HepG2 (cell line): Measurements from ENCODE around the gene PPP1R13B. TPM values are rescaled to one million over a fixed set of nuclear protein-coding genes. Genes with fewer than 3 reads are reported as not detected.

ENCODE experiments used
- ATAC-seq: fragments of 200-7000 bp; cut with Tn5 transposase; 3 replicates; pipeline ENCODE4 v1.9.1; 2020; ENCODE audit warnings: mild to moderate bottlenecking, moderate library complexity
- BruUV-seq: library from RNA; stranded (reverse); fragments of 400-500 nt; replicated peaks from 2 replicates; lab custom pipeline; 2021; lab: Mats Ljungman, UMichigan
- CTCF ChIA-PET: fragments of 300-600 bp; formaldehyde crosslinking; extraction: SDS; loops from one replicate; lab custom pipeline; 2021; ENCODE audit warnings: low total read pairs, inconsistent platforms, low intra/inter-chr PET ratio; lab: Yijun Ruan, JAX
- POLR2A ChIA-PET: fragments of 350-600 bp; sonication (Branson Sonifier 250); formaldehyde crosslinking; loops from one replicate; lab custom pipeline; 2020; ENCODE audit warnings: antibody characterized with exemption, inconsistent platforms; lab: Yijun Ruan, JAX
- DNase-seq: peaks from one replicate; pipeline ENCODE4 v3.0.0-alpha.2; 2015; ENCODE audit warnings: low spot score
- FAIRE-seq: peaks from 3 replicates; lab custom pipeline; 2011; peaks lifted over from hg19 to GRCh38; lab: Jason Lieb, UNC
- H2AFZ ChIP-seq: one replicate; pipeline ENCODE4 v1.6.1; 2011; ENCODE audit warnings: low read length, inconsistent platforms
- H3K27ac ChIP-seq: fragments of 300-600 bp; 3 replicates; pipeline ENCODE4 v1.8.0; 2011; ENCODE audit warnings: mixed run types, mild to moderate bottlenecking, mixed read lengths, low read length, inconsistent platforms; ENCODE audit not compliant: insufficient read depth; ENCODE audit errors: extremely low read length
- H3K27me3 ChIP-seq, 2 experiments: fragments of 200-600 bp in 1 of 2; 2 replicates in 1 of 2; 3 replicates in 1 of 2; pipeline versions ENCODE4 v1.6.0 to v1.8.0; 2011; ENCODE audit warnings: low read length in 2 of 2, mild to moderate bottlenecking in 2 of 2, moderate library complexity in 2 of 2, inconsistent platforms in 1 of 2; ENCODE audit not compliant: insufficient read depth in 2 of 2, control insufficient read depth in 1 of 2
- H3K36me3 ChIP-seq, 2 experiments: fragments of 200-600 bp in 1 of 2; replicated peaks in 1 of 2; 2 replicates in 1 of 2; 3 replicates in 1 of 2; pipeline versions ENCODE4 v1.5.1 to v1.8.0; 2011; ENCODE audit warnings: low read length in 2 of 2, inconsistent platforms in 1 of 2; ENCODE audit not compliant: insufficient read depth in 2 of 2, control insufficient read depth in 1 of 2
- H3K4me1 ChIP-seq: 2 replicates; pipeline ENCODE4 v1.5.1; 2012; ENCODE audit warnings: low read length, inconsistent platforms; ENCODE audit not compliant: insufficient read depth
- H3K4me2 ChIP-seq: 2 replicates; pipeline ENCODE4 v1.6.0; 2011; ENCODE audit warnings: low read depth, low read length, inconsistent platforms
- H3K4me3 ChIP-seq, 3 experiments: fragments of 200-600 bp in 1 of 3; sonication (generic), shearing (Covaris generic) in 1 of 3; replicated peaks in 1 of 3; 2 replicates each; pipeline ENCODE4 v1.5.1; 2011 to 2016; ENCODE audit warnings: low read length in 3 of 3, inconsistent platforms in 2 of 3, low read depth in 2 of 3, mild to moderate bottlenecking in 2 of 3, control low read depth in 1 of 3, mixed read lengths in 1 of 3; ENCODE audit not compliant: insufficient read depth in 1 of 3
- H3K79me2 ChIP-seq: one replicate; pipeline ENCODE4 v1.6.1; 2011; ENCODE audit warnings: low read length, inconsistent platforms; ENCODE audit not compliant: insufficient read depth
- H3K9ac ChIP-seq: 2 replicates; pipeline ENCODE4 v1.6.0; 2011; ENCODE audit warnings: mild to moderate bottlenecking, low read depth, low read length, inconsistent platforms; ENCODE audit not compliant: insufficient read depth
- H3K9me3 ChIP-seq: 2 replicates; pipeline ENCODE4 v1.5.1; 2012; ENCODE audit warnings: mild to moderate bottlenecking, low read length
- H4K20me1 ChIP-seq: 2 replicates; pipeline ENCODE4 v1.6.0; 2011; ENCODE audit warnings: inconsistent platforms, mild to moderate bottlenecking, low read length, moderate library complexity; ENCODE audit not compliant: insufficient read depth
- AFF4 ChIP-seq: sonication (generic); formaldehyde crosslinking; IDR thresholded peaks from 2 replicates; pipeline ENCODE4 v1.4.0; 2020; ENCODE audit warnings: missing genetic modification reagents
- ARNT ChIP-seq: fragments of 450-650 bp; IDR thresholded peaks from 2 replicates; pipeline ENCODE4 v1.6.1; 2017
- CREB3 ChIP-seq: sonication (generic); formaldehyde crosslinking; IDR thresholded peaks from 2 replicates; pipeline ENCODE4 v1.5.0; 2020; ENCODE audit warnings: missing genetic modification reagents
- E2F2 ChIP-seq: sonication (generic); formaldehyde crosslinking; IDR thresholded peaks from 2 replicates; pipeline ENCODE4 v1.4.0; 2020; ENCODE audit warnings: missing genetic modification reagents, borderline replicate concordance
- EP300 ChIP-seq, 3 experiments: sonication (generic) in 1 of 3; formaldehyde crosslinking in 1 of 3; IDR thresholded peaks; 2 replicates each; pipeline versions ENCODE4 v1.5.1 to v1.6.1; 2011 to 2020; ENCODE audit warnings: low read depth in 2 of 3, low read length in 2 of 3, borderline replicate concordance in 1 of 3, improper control_type of control experiment in 1 of 3, mild to moderate bottlenecking in 1 of 3, missing genetic modification reagents in 1 of 3, moderate library complexity in 1 of 3
- FOSL1 ChIP-seq: sonication (generic); formaldehyde crosslinking; IDR thresholded peaks from 2 replicates; pipeline ENCODE4 v1.9.0; 2021; ENCODE audit warnings: missing genetic modification reagents, borderline replicate concordance
- HNF4A ChIP-seq: sonication (generic); formaldehyde crosslinking; IDR thresholded peaks from 2 replicates; pipeline ENCODE4 v1.4.0; 2020; ENCODE audit warnings: missing genetic modification reagents
- ISL2 ChIP-seq: sonication (generic); formaldehyde crosslinking; IDR thresholded peaks from 2 replicates; pipeline ENCODE4 v1.5.0; 2020; ENCODE audit warnings: missing genetic modification reagents
- JUN ChIP-seq: sonication (generic); formaldehyde crosslinking; IDR thresholded peaks from 2 replicates; pipeline ENCODE4 v1.4.0; 2020; ENCODE audit warnings: mild to moderate bottlenecking, missing genetic modification reagents
- NR3C1 ChIP-seq: sonication (generic); formaldehyde crosslinking; IDR thresholded peaks from 2 replicates; pipeline ENCODE4 v1.4.0; 2020; ENCODE audit warnings: missing genetic modification reagents
- POLR2G ChIP-seq: fragments of 200-400 bp; formaldehyde crosslinking; IDR thresholded peaks from 2 replicates; pipeline ENCODE4 v1.6.1; 2018; ENCODE audit warnings: mild to moderate bottlenecking, low read depth, low read length, moderate library complexity
- SMARCC2 ChIP-seq: fragments of 450-650 bp; IDR thresholded peaks from 2 replicates; pipeline ENCODE4 v1.6.1; 2017; ENCODE audit warnings: antibody characterized with exemption, mild to moderate bottlenecking
- SOX6 ChIP-seq, 2 experiments: fragments of 450-650 bp in 1 of 2; sonication (generic) in 1 of 2; formaldehyde crosslinking in 1 of 2; IDR thresholded peaks; 2 replicates each; pipeline versions ENCODE4 v1.4.0 to v1.6.1; 2017 to 2020; ENCODE audit warnings: antibody characterized with exemption in 1 of 2, mild to moderate bottlenecking in 1 of 2, missing genetic modification reagents in 1 of 2
- ZEB1 ChIP-seq: IDR thresholded peaks from 2 replicates; pipeline ENCODE4 v1.6.1; 2012; ENCODE audit warnings: mild to moderate bottlenecking, low read depth, inconsistent platforms; ENCODE audit not compliant: insufficient replicate concordance
- ZNF331 ChIP-seq: sonication (generic); formaldehyde crosslinking; IDR thresholded peaks from 2 replicates; pipeline ENCODE4 v1.4.0; 2020; ENCODE audit warnings: missing genetic modification reagents
- ZNF547 ChIP-seq: sonication (generic); formaldehyde crosslinking; IDR thresholded peaks from 2 replicates; pipeline ENCODE4 v1.5.1; 2020; ENCODE audit warnings: mild to moderate bottlenecking, missing genetic modification reagents
- ZNF589 ChIP-seq: sonication (generic); formaldehyde crosslinking; conservative IDR thresholded peaks from 2 replicates; pipeline ENCODE4 v1.8.0; 2022; ENCODE audit warnings: mild to moderate bottlenecking, moderate library complexity, missing genetic modification reagents
- WGBS: methylation state at CpG from one replicate; pipeline ENCODE4 v1.1.6; 2017; ENCODE audit warnings: low lambda C conversion rate; 5-methylcytosine and 5-hydroxymethylcytosine counted together
- in situ Hi-C: cut with HindIII; loops from 2 replicates; pipeline ENCODE4 v1.10.0; 2017; ENCODE audit warnings: low pct_unique_long_range_greater_than_20kb; ENCODE audit not compliant: extremely low pct_ligation_motif_present
- intact Hi-C: fragments of 100-400 bp; cut with micrococcal nuclease; formaldehyde crosslinking; loops from one replicate; pipeline ENCODE4 v1.10.0; 2022; ENCODE audit not compliant: unreplicated experiment
- polyA plus RNA-seq, 8 experiments: library from polyadenylated mRNA; depleted of rRNA in 3 of 8; stranded (reverse) in 7 of 8; unstranded in 1 of 8; fragments of >200 nt; fragmentation: Illumina TruSeq in 4 of 8; extraction: Trizol in 4 of 8; gene quantifications; 2 replicates each; pipeline versions ENCODE4 v1.2.1 to v1.2.3, GENCODE V29; 2011 to 2016; ENCODE audit warnings: low read depth in 4 of 8, missing spikeins in 1 of 8, mixed read lengths in 1 of 8; ENCODE audit not compliant: insufficient read depth in 1 of 8
- total RNA-seq, 5 experiments: library from RNA; depleted of rRNA; stranded (reverse); fragments of >200 nt; fragmentation: Illumina TruSeq; extraction: Trizol; gene quantifications; 2 replicates each; pipeline ENCODE4 v1.2.3, GENCODE V29; 2016; ENCODE audit warnings: low read depth in 1 of 5
- TF ChIP-seq, protein P1 (sequence below): sonication (generic); formaldehyde crosslinking; IDR thresholded peaks from 2 replicates; pipeline ENCODE4 v1.8.0; 2022; ENCODE audit warnings: low read depth, missing genetic modification reagents

Gene PPP1R13B
- total and polyA plus RNA-seq, 2 of the 13 experiments (the other 11 are each of a cell fraction or from before 2014, with no cell fraction given) = 4.6 to 9.4 TPM

- TF ChIP-seq E2F2 (no peak), SMARCC2 (no peak), EP300 (IDR thresholded peaks at IDR 0.05; ENCODE audit: low read depth in 2 of 2, low read length in 2 of 2) (no peak), EP300 (CRISPR knock-in tag; IDR thresholded peaks at IDR 0.05; ENCODE audit: borderline replicate concordance) (no peak), SOX6 (IDR thresholded peaks at IDR 0.05) (no peak), SOX6 (CRISPR knock-in tag; IDR thresholded peaks at IDR 0.05) (no peak), CREB3 (CRISPR knock-in tag) (no peak), NR3C1 (CRISPR knock-in tag) (no peak), ARNT (no peak)
Measured at GRCh38 chr14:103817595-103817994, 29.8 kb downstream of the PPP1R13B start (continued).

DNA sequence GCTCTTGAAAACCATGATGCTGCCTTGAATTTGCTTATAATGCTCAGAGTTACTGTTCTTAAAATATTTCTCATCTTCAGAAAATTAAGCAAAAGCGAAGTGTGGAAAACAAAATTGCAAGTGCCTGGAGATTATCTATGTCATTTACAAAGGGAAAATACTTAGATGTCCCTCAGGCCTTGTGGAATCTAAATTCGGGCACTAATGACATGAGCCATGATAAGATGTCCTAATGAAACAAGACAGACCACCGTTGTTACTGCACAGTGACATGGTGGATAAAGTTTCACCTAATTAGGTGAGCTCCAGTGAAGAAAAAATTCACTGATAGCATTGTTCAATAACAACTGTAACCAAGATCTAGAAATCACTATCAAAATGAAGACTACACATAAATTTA is 30.4 kb downstream of the PPP1R13B start:
- DNase-seq = no peak
- no peak overlapping the region for H3K4me2 ChIP-seq
- peaks cover 23% of the 10 kb centered on the region for H3K79me2 ChIP-seq
- no TSS peak for BruUV-seq
- intact Hi-C loops (no loop called here), in situ Hi-C loops (no loop called here)
- ChIA-PET CTCF (no interaction called here), POLR2A (no interaction called here)
- no peak overlapping the region for H3K27ac ChIP-seq
- WGBS = 91% methylated on average over 3 of the region's 3 CpGs
- H3K9ac ChIP-seq = no peak overlapping the region
- H3K4me3 ChIP-seq = no peak overlapping the region
- H3K27me3 ChIP-seq = no peaks in the 10 kb centered on the region
- no peaks in the 10 kb centered on the region for H3K36me3 ChIP-seq
- no peaks in the 10 kb centered on the region for H3K9me3 ChIP-seq
- FAIRE-seq = no peak
- no peaks in the 10 kb centered on the region for H4K20me1 ChIP-seq
- no peak for ATAC-seq
- peaks cover 26% of the 10 kb centered on the region for H3K4me1 ChIP-seq
- H2AFZ ChIP-seq = no peak overlapping the region
- TF ChIP-seq AFF4 = no peak
- no peak for TF ChIP-seq ZNF589
- no peak for TF ChIP-seq HNF4A (CRISPR knock-in tag)
- no peak for TF ChIP-seq ZNF547 (CRISPR knock-in tag)
- TF ChIP-seq ZNF331 = no peak
- no peak for TF ChIP-seq JUN
- no peak for TF ChIP-seq POLR2G
- no peak for TF ChIP-seq ZEB1
- no peak for TF ChIP-seq FOSL1 (CRISPR knock-in tag)
- TF ChIP-seq ISL2 (CRISPR knock-in tag) = no peak
- TF ChIP-seq, protein P1, sequence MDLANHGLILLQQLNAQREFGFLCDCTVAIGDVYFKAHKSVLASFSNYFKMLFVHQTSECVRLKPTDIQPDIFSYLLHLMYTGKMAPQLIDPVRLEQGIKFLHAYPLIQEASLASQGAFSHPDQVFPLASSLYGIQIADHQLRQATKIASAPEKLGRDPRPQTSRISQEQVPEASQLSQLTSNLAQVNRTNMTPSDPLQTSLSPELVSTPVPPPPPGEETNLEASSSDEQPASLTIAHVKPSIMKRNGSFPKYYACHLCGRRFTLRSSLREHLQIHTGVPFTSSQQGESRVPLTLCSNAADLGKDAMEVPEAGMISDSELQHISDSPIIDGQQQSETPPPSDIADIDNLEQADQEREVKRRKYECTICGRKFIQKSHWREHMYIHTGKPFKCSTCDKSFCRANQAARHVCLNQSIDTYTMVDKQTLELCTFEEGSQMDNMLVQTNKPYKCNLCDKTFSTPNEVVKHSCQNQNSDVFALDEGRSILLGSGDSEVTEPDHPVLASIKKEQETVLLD (CRISPR knock-in tag) = no peak
